ENCODE measurements around the gene TTC9.
"Not testable (repeated sequence)": the region's sequence is repeated elsewhere in the genome, so short reads cannot be mapped to it uniquely, and the experiment has no call there.

TTC9 gene

DNA sequence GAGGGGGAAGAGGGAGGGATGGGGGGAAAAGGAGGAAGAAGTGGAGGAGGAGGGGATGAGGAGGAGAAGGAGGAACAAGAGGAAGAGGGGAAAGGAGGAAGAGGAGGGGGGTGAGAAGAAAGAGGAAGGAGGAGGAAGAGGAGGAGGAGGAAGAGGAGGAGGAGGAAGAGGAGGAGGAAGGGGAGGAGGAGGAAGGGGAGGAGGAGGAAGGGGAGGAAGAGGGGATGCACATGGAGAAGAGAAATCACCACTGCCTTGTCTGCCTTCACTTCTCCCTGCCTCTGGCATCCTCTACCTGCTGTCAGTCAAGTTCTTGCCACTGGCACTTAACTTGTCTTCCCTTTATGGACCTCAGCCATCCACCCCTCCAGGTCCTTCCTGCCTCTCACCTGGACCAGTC is 59.9 kb downstream of the TTC9 start:
- Histone ChIP-seq H3K4me2 (ENCODE audit: low read length) (no peak overlapping the region), H3K9me3 (ENCODE audit: control insufficient read depth, low read length) (no peaks in the 10 kb centered on the region), H3K4me3 (ENCODE audit: low read depth, low read length) (no peak overlapping the region), H2AFZ (no peak overlapping the region), H3K9ac (no peak overlapping the region), H3K79me2 (no peaks in the 10 kb centered on the region), H3K4me1 (no peaks in the 10 kb centered on the region), H3K36me3 (ENCODE audit: control insufficient read depth, insufficient read depth, low read length) (no peaks in the 10 kb centered on the region), H3K27me3 (ENCODE audit: control insufficient read depth, insufficient read depth, low read length) (no peaks in the 10 kb centered on the region), H3K27ac (no peak overlapping the region)
- TF ChIP-seq, protein P1, sequence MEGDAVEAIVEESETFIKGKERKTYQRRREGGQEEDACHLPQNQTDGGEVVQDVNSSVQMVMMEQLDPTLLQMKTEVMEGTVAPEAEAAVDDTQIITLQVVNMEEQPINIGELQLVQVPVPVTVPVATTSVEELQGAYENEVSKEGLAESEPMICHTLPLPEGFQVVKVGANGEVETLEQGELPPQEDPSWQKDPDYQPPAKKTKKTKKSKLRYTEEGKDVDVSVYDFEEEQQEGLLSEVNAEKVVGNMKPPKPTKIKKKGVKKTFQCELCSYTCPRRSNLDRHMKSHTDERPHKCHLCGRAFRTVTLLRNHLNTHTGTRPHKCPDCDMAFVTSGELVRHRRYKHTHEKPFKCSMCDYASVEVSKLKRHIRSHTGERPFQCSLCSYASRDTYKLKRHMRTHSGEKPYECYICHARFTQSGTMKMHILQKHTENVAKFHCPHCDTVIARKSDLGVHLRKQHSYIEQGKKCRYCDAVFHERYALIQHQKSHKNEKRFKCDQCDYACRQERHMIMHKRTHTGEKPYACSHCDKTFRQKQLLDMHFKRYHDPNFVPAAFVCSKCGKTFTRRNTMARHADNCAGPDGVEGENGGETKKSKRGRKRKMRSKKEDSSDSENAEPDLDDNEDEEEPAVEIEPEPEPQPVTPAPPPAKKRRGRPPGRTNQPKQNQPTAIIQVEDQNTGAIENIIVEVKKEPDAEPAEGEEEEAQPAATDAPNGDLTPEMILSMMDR (IDR thresholded peaks at IDR 0.05) = no peak

DNA sequence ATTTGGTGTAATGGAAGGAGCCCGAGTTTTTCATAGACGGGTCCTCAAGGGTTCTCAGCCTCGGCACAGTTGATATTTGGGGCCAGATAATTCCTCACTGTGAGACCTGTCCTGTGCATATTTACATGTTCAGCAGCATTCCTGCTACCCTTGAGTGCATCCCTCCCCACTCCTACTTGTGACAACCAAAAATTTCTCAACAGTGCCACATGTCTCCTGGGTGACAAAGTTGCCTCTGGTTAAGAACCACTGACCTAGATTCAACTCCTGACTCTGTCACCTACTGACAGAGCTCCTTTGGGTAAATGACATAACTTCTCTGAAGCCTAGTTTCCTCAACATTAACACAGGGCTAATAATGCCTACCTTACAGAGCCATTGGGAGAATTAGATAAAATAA is 60.4 kb downstream of the TTC9 start:
- Histone ChIP-seq H3K79me2 (no peaks in the 10 kb centered on the region), H3K27ac (no peak overlapping the region), H3K9ac (no peak overlapping the region), H3K4me3 (ENCODE audit: low read depth, low read length) (no peak overlapping the region), H3K4me2 (ENCODE audit: low read length) (no peak overlapping the region), H3K27me3 (ENCODE audit: control insufficient read depth, insufficient read depth, low read length) (no peaks in the 10 kb centered on the region), H2AFZ (no peak overlapping the region), H3K4me1 (no peaks in the 10 kb centered on the region), H3K36me3 (ENCODE audit: control insufficient read depth, insufficient read depth, low read length) (no peaks in the 10 kb centered on the region), H3K9me3 (ENCODE audit: control insufficient read depth, low read length) (no peaks in the 10 kb centered on the region)
- TF ChIP-seq, protein P1 (IDR thresholded peaks at IDR 0.05) = no peak

DNA sequence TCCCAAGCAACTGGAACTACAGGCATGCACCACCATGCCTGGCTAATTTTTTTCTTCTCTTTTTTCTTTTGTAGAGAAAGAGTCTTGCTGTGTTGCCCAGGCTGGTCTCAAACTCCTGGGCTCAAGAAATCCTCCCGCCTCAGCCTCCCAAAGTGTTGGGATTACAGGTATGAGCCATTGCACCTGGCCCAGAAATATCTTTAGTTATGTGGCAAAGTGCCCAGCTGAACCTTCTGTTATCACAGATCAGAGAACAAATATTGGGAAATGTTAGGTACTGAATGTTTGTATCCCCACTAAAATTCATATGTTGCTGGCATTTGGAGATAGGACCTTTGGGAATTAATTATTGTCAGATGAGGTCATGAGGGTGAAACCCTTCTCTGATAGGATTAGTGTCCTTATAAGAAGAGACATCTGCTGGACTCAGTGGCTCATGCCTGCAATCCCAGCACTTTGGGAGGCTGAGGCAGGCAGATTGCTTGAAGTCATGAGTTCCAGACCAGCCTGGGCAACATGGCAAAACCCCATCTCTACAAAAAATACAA is 62.0 kb downstream of the TTC9 start:
- not testable (repeated sequence) for H3K27ac ChIP-seq; H3K79me2 ChIP-seq; H3K9ac ChIP-seq; H3K4me1 ChIP-seq; H3K4me3 ChIP-seq (ENCODE audit: low read depth, low read length); H3K36me3 ChIP-seq (ENCODE audit: control insufficient read depth, insufficient read depth, low read length); H3K4me2 ChIP-seq (ENCODE audit: low read length); H2AFZ ChIP-seq; H3K9me3 ChIP-seq (ENCODE audit: control insufficient read depth, low read length); H3K27me3 ChIP-seq (ENCODE audit: control insufficient read depth, insufficient read depth, low read length)

DNA sequence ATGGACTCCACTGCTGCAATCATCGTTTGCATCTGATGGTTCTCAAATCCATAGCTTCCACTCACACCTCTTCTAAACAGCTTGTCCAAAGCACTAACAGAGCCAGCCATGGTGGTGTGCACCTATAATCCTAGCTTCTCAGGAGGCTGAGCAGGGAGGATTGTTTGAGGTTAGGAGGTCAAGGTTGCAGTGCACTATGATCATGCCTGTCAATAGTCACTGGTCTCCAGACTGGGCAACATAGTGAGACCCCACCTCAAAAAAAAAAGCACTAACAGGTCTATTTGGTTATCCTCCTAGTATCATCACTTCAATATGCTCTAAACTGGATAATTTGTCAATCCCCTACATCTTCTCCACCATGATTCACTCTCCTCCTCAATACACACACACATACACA is 63.2 kb downstream of the TTC9 start:
- Histone ChIP-seq H3K27me3 (ENCODE audit: control insufficient read depth, insufficient read depth, low read length) (no peaks in the 10 kb centered on the region), H3K4me2 (ENCODE audit: low read length) (no peak overlapping the region), H3K4me3 (ENCODE audit: low read depth, low read length) (no peak overlapping the region), H3K79me2 (no peaks in the 10 kb centered on the region), H2AFZ (no peak overlapping the region), H3K4me1 (no peaks in the 10 kb centered on the region), H3K9ac (no peak overlapping the region), H3K9me3 (ENCODE audit: control insufficient read depth, low read length) (no peaks in the 10 kb centered on the region), H3K27ac (no peak overlapping the region), H3K36me3 (ENCODE audit: control insufficient read depth, insufficient read depth, low read length) (no peaks in the 10 kb centered on the region)
- TF ChIP-seq, protein P1 (IDR thresholded peaks at IDR 0.05) = no peak

DNA sequence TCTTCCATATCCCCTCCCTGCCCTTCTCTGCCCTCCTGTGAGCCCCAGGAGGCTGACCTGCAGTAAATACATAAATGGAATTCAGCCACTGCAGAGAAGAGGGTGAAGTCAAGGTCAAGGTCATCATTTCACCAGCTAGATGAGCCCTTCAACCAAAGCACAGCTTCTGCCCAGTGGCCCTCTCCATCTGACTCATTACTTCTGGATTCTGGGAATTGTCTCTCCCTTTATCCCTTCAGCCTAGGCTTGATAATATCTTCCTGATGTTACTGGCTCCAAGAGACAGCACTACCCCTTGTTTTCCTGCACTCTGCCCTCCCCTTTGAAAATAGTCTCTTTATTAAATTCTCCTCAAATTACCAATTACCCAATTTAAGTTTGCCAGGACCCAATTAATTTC is 64.5 kb downstream of the TTC9 start:
- Histone ChIP-seq H3K79me2 (no peaks in the 10 kb centered on the region), H3K4me3 (ENCODE audit: low read depth, low read length) (no peak overlapping the region), H3K4me2 (ENCODE audit: low read length) (no peak overlapping the region), H3K9ac (no peak overlapping the region), H3K9me3 (ENCODE audit: control insufficient read depth, low read length) (no peaks in the 10 kb centered on the region), H3K36me3 (ENCODE audit: control insufficient read depth, insufficient read depth, low read length) (no peaks in the 10 kb centered on the region), H3K27ac (no peak overlapping the region), H3K27me3 (ENCODE audit: control insufficient read depth, insufficient read depth, low read length) (no peaks in the 10 kb centered on the region), H3K4me1 (no peaks in the 10 kb centered on the region), H2AFZ (no peak overlapping the region)
- TF ChIP-seq, protein P1 (IDR thresholded peaks at IDR 0.05) = no peak
